GM12878 (cell line): ENCODE measurements around the gene MFN1. TPM values are rescaled to one million over a fixed set of nuclear protein-coding genes. Genes with fewer than 3 reads are reported as not detected.

Experiments used
- ATAC-seq: fragments of 200-7000 bp; cut with Tn5 transposase; 3 replicates; pipeline ENCODE4 v1.9.1; 2020; ENCODE audit warnings: mild to moderate bottlenecking, moderate library complexity
- BruUV-seq: library from RNA; stranded (reverse); fragments of 400-500 nt; replicated peaks from 2 replicates; lab custom pipeline; 2021; lab: Mats Ljungman, UMichigan
- CTCF ChIA-PET: fragments of 300-600 bp; sonication (Branson Sonifier 250); formaldehyde crosslinking; extraction: SDS; loops from one replicate; lab custom pipeline; 2021; ENCODE audit warnings: inconsistent platforms; lab: Yijun Ruan, JAX
- POLR2A ChIA-PET: fragments of 350-600 bp; formaldehyde crosslinking; extraction: SDS; loops from one replicate; lab custom pipeline; 2021; ENCODE audit warnings: inconsistent platforms; lab: Charles Lee
- RAD21 ChIA-PET: fragments of 300-600 bp; sonication (Branson Sonifier 250); formaldehyde crosslinking; loops from one replicate; lab custom pipeline; 2023; ENCODE audit warnings: antibody characterized with exemption; ENCODE audit not compliant: unreplicated experiment; lab: Charles Lee
- SMC1A ChIA-PET: fragments of 300-600 bp; sonication (Branson Sonifier 250); formaldehyde crosslinking; loops from one replicate; lab custom pipeline; 2023; ENCODE audit not compliant: unreplicated experiment, uncharacterized antibody; lab: Charles Lee
- DNase-seq: peaks from one replicate; pipeline ENCODE4 v3.0.0-alpha.2; 2011; ENCODE audit warnings: low read depth, low spot score
- FAIRE-seq: peaks from 3 replicates; lab custom pipeline; 2011; peaks lifted over from hg19 to GRCh38; lab: Jason Lieb, UNC
- H2AFZ ChIP-seq: 2 replicates; pipeline ENCODE4 v1.6.0; 2011; ENCODE audit warnings: low read depth, low read length, control low read depth; ENCODE audit not compliant: control insufficient read depth
- H3K27ac ChIP-seq: 2 replicates; pipeline ENCODE4 v1.5.1; 2011; ENCODE audit warnings: control low read depth; ENCODE audit not compliant: control insufficient read depth, insufficient read depth
- H3K27me3 ChIP-seq, 2 experiments: replicated peaks in 1 of 2; 2 replicates each; pipeline versions ENCODE4 v1.6.0 to v1.6.1; 2011; ENCODE audit warnings: low read length in 1 of 2; ENCODE audit not compliant: control insufficient read depth in 2 of 2, insufficient read depth in 2 of 2
- H3K36me3 ChIP-seq, 2 experiments: 2 replicates each; pipeline ENCODE4 v1.5.1; 2011; ENCODE audit warnings: low read length in 1 of 2; ENCODE audit not compliant: control insufficient read depth in 2 of 2, insufficient read depth in 2 of 2
- H3K4me1 ChIP-seq: 2 replicates; pipeline ENCODE4 v1.6.1; 2011; ENCODE audit warnings: mild to moderate bottlenecking, low read length, moderate library complexity, mixed read lengths; ENCODE audit not compliant: control insufficient read depth, insufficient read depth
- H3K4me2 ChIP-seq: 2 replicates; pipeline ENCODE4 v1.6.0; 2011; ENCODE audit warnings: control low read depth; ENCODE audit not compliant: control insufficient read depth, insufficient read depth
- H3K4me3 ChIP-seq: fragments of 200-600 bp; sonication (generic); 2 replicates; pipeline ENCODE4 v1.5.1; 2016
- H3K79me2 ChIP-seq: 2 replicates; pipeline ENCODE4 v1.6.0; 2011; ENCODE audit warnings: low read length; ENCODE audit not compliant: control insufficient read depth, insufficient read depth
- H3K9ac ChIP-seq: 2 replicates; pipeline ENCODE4 v1.8.0; 2011; ENCODE audit warnings: low read length, control low read depth, mixed read lengths; ENCODE audit not compliant: control insufficient read depth, insufficient read depth
- H3K9me3 ChIP-seq: replicated peaks from 3 replicates; pipeline ENCODE4 v1.5.1; 2011; ENCODE audit warnings: mild to moderate bottlenecking, low read length; ENCODE audit not compliant: control insufficient read depth, insufficient read depth
- H4K20me1 ChIP-seq: 2 replicates; pipeline ENCODE4 v1.6.0; 2011; ENCODE audit not compliant: control insufficient read depth, insufficient read depth
- IRF4 ChIP-seq: IDR thresholded peaks from 2 replicates; pipeline ENCODE4 v1.6.1; 2011; ENCODE audit warnings: low read depth, low read length
- KAT2A ChIP-seq: conservative IDR thresholded peaks from 2 replicates; pipeline ENCODE4 v1.6.1; 2011; ENCODE audit warnings: low read depth, low read length; ENCODE audit not compliant: control insufficient read depth
- MTA3 ChIP-seq: IDR thresholded peaks from 2 replicates; pipeline ENCODE4 v1.6.1; 2012; ENCODE audit warnings: low read length, inconsistent platforms, borderline replicate concordance
- NR2C1 ChIP-seq: fragments of 450-650 bp; IDR thresholded peaks from 2 replicates; pipeline ENCODE4 v1.6.1; 2017; ENCODE audit warnings: antibody characterized with exemption, mild to moderate bottlenecking, moderate library complexity
- RAD21 ChIP-seq: IDR thresholded peaks from 2 replicates; pipeline ENCODE4 v1.6.1; 2011; ENCODE audit warnings: mild to moderate bottlenecking, low read depth, low read length, moderate library complexity; ENCODE audit not compliant: insufficient read depth
- TCF12 ChIP-seq: IDR thresholded peaks from 2 replicates; pipeline ENCODE4 v1.6.1; 2011; ENCODE audit warnings: low read depth, mild to moderate bottlenecking, low read length
- YY1 ChIP-seq: IDR thresholded peaks from 2 replicates; pipeline ENCODE4 v1.6.1; 2011; ENCODE audit warnings: low read depth, mild to moderate bottlenecking, low read length
- ZNF384 ChIP-seq: IDR thresholded peaks from 2 replicates; pipeline ENCODE4 v1.6.1; 2012; ENCODE audit warnings: low read depth, mild to moderate bottlenecking, low read length, improper control_type of control experiment, borderline replicate concordance
- WGBS: methylation state at CpG from one replicate; pipeline ENCODE4 v1.1.6; 2016; ENCODE audit warnings: low lambda C conversion rate; ENCODE audit not compliant: insufficient replicate concordance, insufficient coverage; ENCODE audit errors: missing lambda C conversion rate; 5-methylcytosine and 5-hydroxymethylcytosine counted together
- in situ Hi-C: fragments of 300-500 bp; cut with MboI; formaldehyde crosslinking; loops from 9 replicates; pipeline ENCODE4 v1.14.3; 2018; ENCODE audit warnings: mixed read lengths
- intact Hi-C: fragments of 100-400 bp; cut with micrococcal nuclease; formaldehyde crosslinking; loops from one replicate; pipeline ENCODE4 v1.14.2; 2022; ENCODE audit not compliant: unreplicated experiment
- polyA plus RNA-seq, 11 experiments: library from polyadenylated mRNA; depleted of rRNA in 4 of 11; unstranded in 6 of 11; stranded (reverse) in 5 of 11; fragments of >200 nt; fragmentation: Nextera tagmentation in 4 of 11; fragmentation: Illumina TruSeq in 1 of 11; extraction: Ambion mirVana in 4 of 11; extraction: Trizol in 1 of 11; gene quantifications; 1 replicate in 1 of 11; 2 replicates in 10 of 11; pipeline versions ENCODE4 v1.2.1 to v1.2.3, GENCODE V29; 2011 to 2016; ENCODE audit warnings: inconsistent platforms in 2 of 11, missing spikeins in 2 of 11, low read depth in 1 of 11
- total RNA-seq, 4 experiments: library from RNA; depleted of rRNA in 3 of 4; stranded (reverse); fragments of >200 nt in 3 of 4; fragmentation: Illumina TruSeq in 1 of 4; extraction: Trizol in 1 of 4; gene quantifications; 2 replicates each; pipeline versions ENCODE4 v1.2.1 to v1.2.3, GENCODE V29; 2013 to 2021
- TF ChIP-seq, protein P1 (sequence below): fragments of 150-350 bp; IDR thresholded peaks from 2 replicates; pipeline ENCODE4 v1.6.1; 2016; ENCODE audit warnings: low read depth, low read length
- TF ChIP-seq, protein P2 (sequence below), 3 experiments: IDR thresholded peaks in 2 of 3; conservative IDR thresholded peaks in 1 of 3; 2 replicates each; pipeline ENCODE4 v1.5.1; 2011; ENCODE audit warnings: low read depth in 3 of 3, low read length in 3 of 3, mild to moderate bottlenecking in 3 of 3, control low read depth in 2 of 3, moderate library complexity in 2 of 3, inconsistent platforms in 1 of 3, mixed read lengths in 1 of 3; ENCODE audit not compliant: control insufficient read depth in 2 of 3, insufficient read depth in 1 of 3; ENCODE audit errors: extremely low read depth in 1 of 3
- TF ChIP-seq, protein P3 (sequence below): fragments of 150-350 bp; IDR thresholded peaks from 2 replicates; pipeline ENCODE4 v1.6.1; 2014; ENCODE audit warnings: mild to moderate bottlenecking, low read depth, low read length
- TF ChIP-seq, protein P4 (sequence below): fragments of 450-650 bp; IDR thresholded peaks from 2 replicates; pipeline ENCODE4 v1.6.1; 2016; ENCODE audit warnings: mild to moderate bottlenecking

Gene MFN1
- total and polyA plus RNA-seq, 10 of the 15 experiments (the other 5 are each of a cell fraction or from before 2014, with no cell fraction given) = 14.4 to 120 (median 39.8) TPM

DNA sequence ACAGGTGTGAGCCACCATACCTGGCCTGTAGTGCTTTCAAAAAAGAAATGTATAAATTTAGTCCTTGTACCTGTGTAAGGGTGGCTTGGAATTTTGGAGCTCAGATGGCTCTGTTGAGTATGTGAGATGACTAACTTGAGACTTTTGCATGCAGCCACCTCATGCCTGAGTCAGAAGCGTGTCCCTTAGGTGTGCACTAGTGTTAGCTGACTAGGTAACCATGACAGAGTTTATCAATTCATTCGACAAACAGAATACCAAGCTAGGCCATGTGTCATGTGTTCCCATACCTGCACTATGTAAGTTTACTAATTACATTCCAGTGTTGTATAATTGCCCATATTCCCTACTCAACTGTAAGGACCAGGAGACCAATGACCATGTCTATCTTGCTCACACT, 28.6 kb upstream of the MFN1 start (continued):
- TF ChIP-seq, protein P1, sequence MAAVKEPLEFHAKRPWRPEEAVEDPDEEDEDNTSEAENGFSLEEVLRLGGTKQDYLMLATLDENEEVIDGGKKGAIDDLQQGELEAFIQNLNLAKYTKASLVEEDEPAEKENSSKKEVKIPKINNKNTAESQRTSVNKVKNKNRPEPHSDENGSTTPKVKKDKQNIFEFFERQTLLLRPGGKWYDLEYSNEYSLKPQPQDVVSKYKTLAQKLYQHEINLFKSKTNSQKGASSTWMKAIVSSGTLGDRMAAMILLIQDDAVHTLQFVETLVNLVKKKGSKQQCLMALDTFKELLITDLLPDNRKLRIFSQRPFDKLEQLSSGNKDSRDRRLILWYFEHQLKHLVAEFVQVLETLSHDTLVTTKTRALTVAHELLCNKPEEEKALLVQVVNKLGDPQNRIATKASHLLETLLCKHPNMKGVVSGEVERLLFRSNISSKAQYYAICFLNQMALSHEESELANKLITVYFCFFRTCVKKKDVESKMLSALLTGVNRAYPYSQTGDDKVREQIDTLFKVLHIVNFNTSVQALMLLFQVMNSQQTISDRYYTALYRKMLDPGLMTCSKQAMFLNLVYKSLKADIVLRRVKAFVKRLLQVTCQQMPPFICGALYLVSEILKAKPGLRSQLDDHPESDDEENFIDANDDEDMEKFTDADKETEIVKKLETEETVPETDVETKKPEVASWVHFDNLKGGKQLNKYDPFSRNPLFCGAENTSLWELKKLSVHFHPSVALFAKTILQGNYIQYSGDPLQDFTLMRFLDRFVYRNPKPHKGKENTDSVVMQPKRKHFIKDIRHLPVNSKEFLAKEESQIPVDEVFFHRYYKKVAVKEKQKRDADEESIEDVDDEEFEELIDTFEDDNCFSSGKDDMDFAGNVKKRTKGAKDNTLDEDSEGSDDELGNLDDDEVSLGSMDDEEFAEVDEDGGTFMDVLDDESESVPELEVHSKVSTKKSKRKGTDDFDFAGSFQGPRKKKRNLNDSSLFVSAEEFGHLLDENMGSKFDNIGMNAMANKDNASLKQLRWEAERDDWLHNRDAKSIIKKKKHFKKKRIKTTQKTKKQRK = no peak
- TF ChIP-seq, all 136 proteins: peak for 0

DNA sequence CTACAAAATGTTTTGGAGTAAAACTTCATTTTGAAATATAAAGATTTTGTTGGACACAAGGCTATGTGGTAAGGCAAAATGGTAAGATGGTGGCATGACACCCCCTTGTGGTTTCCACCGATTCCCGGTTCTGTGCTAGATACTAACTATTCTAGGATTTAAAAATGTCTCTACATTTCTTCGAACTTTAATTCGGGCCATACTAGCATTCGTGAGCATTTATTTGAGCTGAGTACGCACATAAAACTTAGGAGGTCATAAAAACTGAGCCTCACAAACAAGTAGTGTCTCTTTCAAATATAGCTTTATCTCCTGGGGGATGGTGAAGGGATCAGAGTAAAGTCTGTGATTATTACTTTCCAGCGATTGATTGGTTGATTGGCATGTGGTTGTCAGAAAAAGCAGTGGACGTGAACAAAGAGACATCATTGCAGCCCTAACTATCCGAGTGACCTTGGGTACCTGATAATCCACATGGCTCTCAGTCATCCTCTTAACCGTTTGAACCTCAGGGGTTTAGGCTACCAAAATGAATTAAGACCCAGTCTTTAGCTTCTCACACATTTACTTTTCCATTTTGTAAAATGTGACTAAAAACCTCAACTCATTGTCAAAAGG, 25.7 kb upstream of the MFN1 start:
- in situ Hi-C loops = no loop called here
- no peak for DNase-seq
- H3K4me1 ChIP-seq = peaks cover 8% of the 10 kb centered on the region
- no peak for FAIRE-seq
- peak overlapping the region; percentile 69 for H3K4me2 ChIP-seq
- TSS peak; percentile 58 for BruUV-seq
- intact Hi-C loops = loop anchor here (2.0 to 5.0 kb wide), 3 partner anchors 27 to 884 kb away; no protein-coding TSS in a partner anchor
- H3K27ac ChIP-seq = no peak overlapping the region; the same call in 1 of the 2 replicates
- H3K36me3 ChIP-seq = no peaks in the 10 kb centered on the region
- no peaks in the 10 kb centered on the region for H4K20me1 ChIP-seq
- peak overlapping the region; percentile 97 for H3K9ac ChIP-seq
- WGBS = 34% methylated on average over 10 of the region's 10 CpGs
- H3K9me3 ChIP-seq = no peaks in the 10 kb centered on the region
- RAD21 ChIA-PET = interaction anchor here (0.9 to 3.4 kb wide), 22 partner anchors 12 to 887 kb away, joined by 3 to 30 read pairs (median 4); partner anchors contain the start of genes ACTL6A, MFN1, PIK3CA and ZMAT3
- ATAC-seq = no peak
- POLR2A ChIA-PET = interaction anchor here (0.6 to 1.8 kb wide), 9 partner anchors 25 to 301 kb away, joined by 3 to 7 read pairs (median 4); no protein-coding TSS in a partner anchor
- H3K79me2 ChIP-seq = peaks cover 44% of the 10 kb centered on the region
- SMC1A ChIA-PET = interaction anchor here (0.7 to 2.8 kb wide), 39 partner anchors 10 to 887 kb away, joined by 3 to 47 read pairs (median 4); partner anchors contain the start of genes ACTL6A, MFN1, PIK3CA and ZMAT3
- H3K27me3 ChIP-seq = no peaks in the 10 kb centered on the region
- H2AFZ ChIP-seq = peak overlapping the region; percentile 95
- CTCF ChIA-PET = interaction anchor here (0.5 to 9.3 kb wide), 44 partner anchors 9 to 963 kb away, joined by 3 to 114 read pairs (median 4); partner anchors contain the start of genes ACTL6A, PIK3CA and ZMAT3
- peak overlapping the region; percentile 78 for H3K4me3 ChIP-seq
- TF ChIP-seq, protein P2, sequence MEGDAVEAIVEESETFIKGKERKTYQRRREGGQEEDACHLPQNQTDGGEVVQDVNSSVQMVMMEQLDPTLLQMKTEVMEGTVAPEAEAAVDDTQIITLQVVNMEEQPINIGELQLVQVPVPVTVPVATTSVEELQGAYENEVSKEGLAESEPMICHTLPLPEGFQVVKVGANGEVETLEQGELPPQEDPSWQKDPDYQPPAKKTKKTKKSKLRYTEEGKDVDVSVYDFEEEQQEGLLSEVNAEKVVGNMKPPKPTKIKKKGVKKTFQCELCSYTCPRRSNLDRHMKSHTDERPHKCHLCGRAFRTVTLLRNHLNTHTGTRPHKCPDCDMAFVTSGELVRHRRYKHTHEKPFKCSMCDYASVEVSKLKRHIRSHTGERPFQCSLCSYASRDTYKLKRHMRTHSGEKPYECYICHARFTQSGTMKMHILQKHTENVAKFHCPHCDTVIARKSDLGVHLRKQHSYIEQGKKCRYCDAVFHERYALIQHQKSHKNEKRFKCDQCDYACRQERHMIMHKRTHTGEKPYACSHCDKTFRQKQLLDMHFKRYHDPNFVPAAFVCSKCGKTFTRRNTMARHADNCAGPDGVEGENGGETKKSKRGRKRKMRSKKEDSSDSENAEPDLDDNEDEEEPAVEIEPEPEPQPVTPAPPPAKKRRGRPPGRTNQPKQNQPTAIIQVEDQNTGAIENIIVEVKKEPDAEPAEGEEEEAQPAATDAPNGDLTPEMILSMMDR (IDR thresholded peaks at IDR 0.05 in 2 of 3, conservative IDR thresholded peaks at IDR 0.05 in 1 of 3; ENCODE audit: control insufficient read depth in 2 of 3, extremely low read depth in 1 of 3, insufficient read depth in 1 of 3, low read depth in 3 of 3, low read length in 3 of 3) = peak; percentile 36 to 58 (median 37); a peak in 5 of 6 replicates
- 0 out of 2 replicates have a peak, but pooled peaks have one; percentile 19 for TF ChIP-seq RAD21
- TF ChIP-seq ZNF384 = no peak
- TF ChIP-seq MTA3 = no peak
- TF ChIP-seq TCF12 = no peak
- peak; percentile 30; the same call in 1 of the 2 replicates for TF ChIP-seq YY1
- no peak for TF ChIP-seq KAT2A
- TF ChIP-seq, protein P3, sequence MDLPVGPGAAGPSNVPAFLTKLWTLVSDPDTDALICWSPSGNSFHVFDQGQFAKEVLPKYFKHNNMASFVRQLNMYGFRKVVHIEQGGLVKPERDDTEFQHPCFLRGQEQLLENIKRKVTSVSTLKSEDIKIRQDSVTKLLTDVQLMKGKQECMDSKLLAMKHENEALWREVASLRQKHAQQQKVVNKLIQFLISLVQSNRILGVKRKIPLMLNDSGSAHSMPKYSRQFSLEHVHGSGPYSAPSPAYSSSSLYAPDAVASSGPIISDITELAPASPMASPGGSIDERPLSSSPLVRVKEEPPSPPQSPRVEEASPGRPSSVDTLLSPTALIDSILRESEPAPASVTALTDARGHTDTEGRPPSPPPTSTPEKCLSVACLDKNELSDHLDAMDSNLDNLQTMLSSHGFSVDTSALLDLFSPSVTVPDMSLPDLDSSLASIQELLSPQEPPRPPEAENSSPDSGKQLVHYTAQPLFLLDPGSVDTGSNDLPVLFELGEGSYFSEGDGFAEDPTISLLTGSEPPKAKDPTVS = no peak
- TF ChIP-seq, protein P4, sequence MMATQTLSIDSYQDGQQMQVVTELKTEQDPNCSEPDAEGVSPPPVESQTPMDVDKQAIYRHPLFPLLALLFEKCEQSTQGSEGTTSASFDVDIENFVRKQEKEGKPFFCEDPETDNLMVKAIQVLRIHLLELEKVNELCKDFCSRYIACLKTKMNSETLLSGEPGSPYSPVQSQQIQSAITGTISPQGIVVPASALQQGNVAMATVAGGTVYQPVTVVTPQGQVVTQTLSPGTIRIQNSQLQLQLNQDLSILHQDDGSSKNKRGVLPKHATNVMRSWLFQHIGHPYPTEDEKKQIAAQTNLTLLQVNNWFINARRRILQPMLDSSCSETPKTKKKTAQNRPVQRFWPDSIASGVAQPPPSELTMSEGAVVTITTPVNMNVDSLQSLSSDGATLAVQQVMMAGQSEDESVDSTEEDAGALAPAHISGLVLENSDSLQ = peak; percentile 42; the same call in 1 of the 2 replicates
- 0 out of 2 replicates have a peak, but pooled peaks have one; percentile 23 for TF ChIP-seq IRF4
- no peak for TF ChIP-seq NR2C1
